A549 treated with AZD9567 at 1 μM for 4 hours (cell line): Measurements from ENCODE around the gene SLCO6A1. TPM values are rescaled to one million over a fixed set of nuclear protein-coding genes. Genes with fewer than 3 reads are reported as not detected.

Experiments
- total RNA-seq: library from RNA; stranded (reverse); fragments of 200-300 nt; extraction: Qiagen RNA extraction; gene quantifications from 5 replicates; pipeline ENCODE4 v1.2.3, GENCODE V29; 2022; ENCODE audit not compliant: insufficient read depth

The SLCO6A1 gene
- not detected in 5 replicates for total RNA-seq

GRCh38 chr5:102498271-102499034 is at the start of gene SLCO6A1:
TSS of gene SLCO6A1 (minus strand) at chr5:102499001. CDS start at chr5:102498844, 157 bp downstream.

Other genes with a start within 250 kb of the SLCO6A1 start
- 0.02 TPM in 1 of 5 replicates, not detected in the others for gene SLCO4C1, start 202.7 kb downstream of the SLCO6A1 start, total RNA-seq